ENCODE data around the gene ATRX. TPM values are rescaled to one million over a fixed set of nuclear protein-coding genes. Genes with fewer than 3 reads are reported as not detected.

The ATRX gene
- total RNA-seq, 1 experiment from 2014 or later, result 61.3 TPM

DNA sequence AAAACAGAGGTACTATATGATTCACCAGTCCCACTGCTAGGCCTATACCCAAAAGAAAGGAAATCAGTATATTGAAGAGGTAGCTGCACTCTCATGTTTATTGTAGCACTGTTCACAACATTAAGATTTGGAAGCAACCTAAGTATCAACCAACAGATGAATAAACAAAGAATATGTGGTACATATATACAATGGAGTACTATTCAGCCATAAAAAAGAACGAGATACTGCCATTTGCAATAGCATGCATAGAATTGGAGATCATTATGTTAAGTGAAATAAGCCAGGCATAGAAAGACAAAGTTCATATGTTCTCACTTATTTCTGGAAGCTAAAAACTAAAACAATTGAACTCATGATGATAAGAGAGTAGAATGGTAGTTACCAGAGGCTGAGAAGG is 266.3 kb downstream of the ATRX start:
- no peaks in the 10 kb centered on the region; a peak in 1 of 4 replicates for H3K36me3 ChIP-seq (ENCODE audit: control insufficient read depth in 1 of 2, insufficient read depth in 2 of 2, low read length in 2 of 2)
- no peak for TF ChIP-seq EZH2 (IDR thresholded peaks at IDR 0.05)
- TF ChIP-seq EZH2phosphoT487 (IDR thresholded peaks at IDR 0.05; ENCODE audit: borderline replicate concordance), result no peak
- TF ChIP-seq, protein P1, sequence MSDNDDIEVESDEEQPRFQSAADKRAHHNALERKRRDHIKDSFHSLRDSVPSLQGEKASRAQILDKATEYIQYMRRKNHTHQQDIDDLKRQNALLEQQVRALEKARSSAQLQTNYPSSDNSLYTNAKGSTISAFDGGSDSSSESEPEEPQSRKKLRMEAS (IDR thresholded peaks at IDR 0.05), result no peak
- H4K20me1 ChIP-seq (ENCODE audit: insufficient read depth), result no peaks in the 10 kb centered on the region; the same call in 1 of the 2 replicates
- ChIA-PET RAD21 (ENCODE audit: low non-redundant PET in 1 of 2, low total read pairs in 2 of 2, uncharacterized antibody in 2 of 2, unreplicated experiment in 2 of 2) (no interaction called here), POLR2A (no interaction called here), CTCF (no interaction called here)
- H3K9me3 ChIP-seq (ENCODE audit: control insufficient read depth in 1 of 2, insufficient read depth in 1 of 2, low read depth in 1 of 2, low read length in 2 of 2), result no peaks in the 10 kb centered on the region
- no peaks in the 10 kb centered on the region for H3K79me2 ChIP-seq (ENCODE audit: insufficient read depth, low read length)
- no peak overlapping the region for H3K4me3 ChIP-seq (replicated peaks in 1 of 2; ENCODE audit: low read depth in 1 of 2, low read length in 2 of 2)
- H3K9ac ChIP-seq (ENCODE audit: low read length), result no peak overlapping the region
- no peak for DNase-seq (ENCODE audit: low read depth, low spot score)
- no TSS peak for BruUV-seq (replicated peaks)
- H3K4me1 ChIP-seq (ENCODE audit: control insufficient read depth in 1 of 2, insufficient read depth in 2 of 2, low read length in 2 of 2), result no peaks in the 10 kb centered on the region
- H3K27me3 ChIP-seq (ENCODE audit: insufficient read depth, low read length), result no peaks in the 10 kb centered on the region
- H2AFZ ChIP-seq (ENCODE audit: low read depth, low read length, poor library complexity, severe bottlenecking), result no peak overlapping the region
- no peak for ATAC-seq
- no peak overlapping the region for H3K27ac ChIP-seq (ENCODE audit: low read depth, low read length)
- H3K9me2 ChIP-seq (ENCODE audit: insufficient read depth), result no peaks in the 10 kb centered on the region
- intact Hi-C loops (cut with micrococcal nuclease), result no loop called here
- H3K4me2 ChIP-seq (ENCODE audit: low read length), result no peak overlapping the region

DNA sequence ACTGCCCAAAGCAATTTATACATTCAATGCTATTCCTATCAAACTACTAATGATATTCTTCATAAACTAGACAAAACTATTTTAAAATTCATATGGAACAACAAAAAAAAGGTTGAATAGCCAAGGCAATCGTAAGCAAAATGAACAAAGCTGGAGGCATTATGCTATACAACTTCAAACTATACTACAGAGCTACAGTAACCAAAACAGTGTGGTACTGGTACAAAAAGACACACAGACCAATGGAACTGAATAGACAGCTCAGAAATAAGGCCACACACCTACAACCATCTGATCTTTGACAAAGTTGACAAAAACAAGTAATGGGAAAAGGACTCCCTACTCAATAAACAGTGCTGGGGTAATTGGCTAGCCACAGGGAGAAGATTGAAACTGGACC is 271.8 kb downstream of the ATRX start:
- ChIA-PET CTCF (no interaction called here), POLR2A (no interaction called here), RAD21 (ENCODE audit: low non-redundant PET in 1 of 2, low total read pairs in 2 of 2, uncharacterized antibody in 2 of 2, unreplicated experiment in 2 of 2) (no interaction called here)
- intact Hi-C loops (cut with micrococcal nuclease), result no loop called here
- Histone ChIP-seq H3K36me3 (ENCODE audit: control insufficient read depth in 1 of 2, insufficient read depth in 2 of 2, low read length in 2 of 2) (no peaks in the 10 kb centered on the region), H3K79me2 (ENCODE audit: insufficient read depth, low read length) (no peaks in the 10 kb centered on the region), H3K9ac (ENCODE audit: low read length) (no peak overlapping the region), H2AFZ (ENCODE audit: low read depth, low read length, poor library complexity, severe bottlenecking) (no peak overlapping the region), H3K27ac (ENCODE audit: low read depth, low read length) (no peak overlapping the region), H3K27me3 (ENCODE audit: insufficient read depth, low read length) (no peaks in the 10 kb centered on the region), H3K9me3 (ENCODE audit: control insufficient read depth in 1 of 2, insufficient read depth in 1 of 2, low read depth in 1 of 2, low read length in 2 of 2) (no peaks in the 10 kb centered on the region), H3K4me1 (ENCODE audit: control insufficient read depth in 1 of 2, insufficient read depth in 2 of 2, low read length in 2 of 2) (no peaks in the 10 kb centered on the region), H3K4me2 (ENCODE audit: low read length) (no peak overlapping the region), H4K20me1 (ENCODE audit: insufficient read depth) (no peaks in the 10 kb centered on the region), H3K9me2 (ENCODE audit: insufficient read depth) (no peaks in the 10 kb centered on the region), H3K4me3 (replicated peaks in 1 of 2; ENCODE audit: low read depth in 1 of 2, low read length in 2 of 2) (no peak overlapping the region)
- no TSS peak for BruUV-seq (replicated peaks)
- TF ChIP-seq EZH2 (IDR thresholded peaks at IDR 0.05) (no peak), RAD21 (IDR thresholded peaks at IDR 0.05; ENCODE audit: low read depth) (no peak), POLR2A (IDR thresholded peaks at IDR 0.05; ENCODE audit: borderline replicate concordance, extremely low read depth, insufficient read depth, insufficient read length) (no peak), ZFX (IDR thresholded peaks at IDR 0.05) (no peak), EZH2phosphoT487 (IDR thresholded peaks at IDR 0.05; ENCODE audit: borderline replicate concordance) (no peak)
- TF ChIP-seq, protein P1 (IDR thresholded peaks at IDR 0.05), result no peak
- TF ChIP-seq, protein P2, sequence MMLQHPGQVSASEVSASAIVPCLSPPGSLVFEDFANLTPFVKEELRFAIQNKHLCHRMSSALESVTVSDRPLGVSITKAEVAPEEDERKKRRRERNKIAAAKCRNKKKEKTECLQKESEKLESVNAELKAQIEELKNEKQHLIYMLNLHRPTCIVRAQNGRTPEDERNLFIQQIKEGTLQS (IDR thresholded peaks at IDR 0.05), result no peak
- ATAC-seq (no peak), DNase-seq (ENCODE audit: low read depth, low spot score) (no peak)
